Smooth muscle cell (in vitro differentiated cells): ENCODE data around the gene DMBT1. TPM values are rescaled to one million over a fixed set of nuclear protein-coding genes. Genes with fewer than 3 reads are reported as not detected.

Experiments
- DNase-seq: peaks from one replicate; lab custom pipeline; 2025; ENCODE audit not compliant: unreplicated experiment; lab: John Stamatoyannopoulos, UW
- H2AFZ ChIP-seq: fragments of 200-600 bp; sonication (generic); 2 replicates; pipeline ENCODE4 v1.6.0; 2016; ENCODE audit warnings: antibody characterized with exemption, low read depth, mild to moderate bottlenecking
- H3F3A ChIP-seq: fragments of 200-600 bp; sonication (generic); 2 replicates; pipeline ENCODE4 v1.6.0; 2017; ENCODE audit warnings: antibody characterized with exemption, low read depth
- H3K27ac ChIP-seq: fragments of 200-600 bp; sonication (generic); 2 replicates; pipeline ENCODE4 v1.5.1; 2016; ENCODE audit warnings: low read depth, mild to moderate bottlenecking
- H3K27me3 ChIP-seq: fragments of 200-600 bp; sonication (generic); 2 replicates; pipeline ENCODE4 v1.6.1; 2016; ENCODE audit warnings: low read depth, mild to moderate bottlenecking
- H3K36me3 ChIP-seq: fragments of 200-600 bp; sonication (generic); 2 replicates; pipeline ENCODE4 v1.5.1; 2016; ENCODE audit warnings: low read depth
- H3K4me1 ChIP-seq: fragments of 200-600 bp; sonication (generic); 2 replicates; pipeline ENCODE4 v1.5.1; 2016; ENCODE audit warnings: low read depth
- H3K4me2 ChIP-seq: fragments of 200-600 bp; sonication (generic); 2 replicates; pipeline ENCODE4 v1.6.0; 2016; ENCODE audit warnings: mild to moderate bottlenecking
- H3K4me3 ChIP-seq: fragments of 200-600 bp; sonication (generic); 2 replicates; pipeline ENCODE4 v1.5.1; 2016; ENCODE audit warnings: mild to moderate bottlenecking
- H3K79me2 ChIP-seq: fragments of 200-600 bp; sonication (generic); 2 replicates; pipeline ENCODE4 v1.6.0; 2016; ENCODE audit warnings: low read depth, mild to moderate bottlenecking
- H3K9ac ChIP-seq: fragments of 200-600 bp; sonication (generic); 2 replicates; pipeline ENCODE4 v1.6.0; 2016; ENCODE audit warnings: low read depth
- H3K9me3 ChIP-seq: fragments of 200-600 bp; sonication (generic); replicated peaks from 2 replicates; pipeline ENCODE4 v1.5.1; 2016; ENCODE audit warnings: low read depth
- H4K20me1 ChIP-seq: fragments of 200-600 bp; sonication (generic); 2 replicates; pipeline ENCODE4 v1.6.0; 2016; ENCODE audit warnings: low read depth
- WGBS: methylation state at CpG from one replicate; pipeline ENCODE4 v1.1.7; 2016; ENCODE audit warnings: low lambda C conversion rate; 5-methylcytosine and 5-hydroxymethylcytosine counted together
- polyA plus RNA-seq: library from polyadenylated mRNA; unstranded; fragments of >200 nt; fragmentation: Nextera tagmentation; extraction: Ambion mirVana; gene quantifications from 2 replicates; pipeline ENCODE4 v1.2.1, GENCODE V29; 2016
- total RNA-seq: library from RNA; depleted of rRNA; stranded (reverse); fragments of >200 nt; gene quantifications from 2 replicates; pipeline ENCODE4 v1.2.3, GENCODE V29; 2014
- TF ChIP-seq, protein P1 (sequence below): fragments of 200-600 bp; sonication (generic); IDR thresholded peaks from 2 replicates; pipeline ENCODE4 v1.5.1; 2017; ENCODE audit warnings: borderline replicate concordance, mild to moderate bottlenecking, antibody characterized with exemption; ENCODE audit not compliant: insufficient read depth, poor library complexity, severe bottlenecking

Gene DMBT1
- total and polyA plus RNA-seq, 2 experiments from 2014 or later, result not detected

DNA sequence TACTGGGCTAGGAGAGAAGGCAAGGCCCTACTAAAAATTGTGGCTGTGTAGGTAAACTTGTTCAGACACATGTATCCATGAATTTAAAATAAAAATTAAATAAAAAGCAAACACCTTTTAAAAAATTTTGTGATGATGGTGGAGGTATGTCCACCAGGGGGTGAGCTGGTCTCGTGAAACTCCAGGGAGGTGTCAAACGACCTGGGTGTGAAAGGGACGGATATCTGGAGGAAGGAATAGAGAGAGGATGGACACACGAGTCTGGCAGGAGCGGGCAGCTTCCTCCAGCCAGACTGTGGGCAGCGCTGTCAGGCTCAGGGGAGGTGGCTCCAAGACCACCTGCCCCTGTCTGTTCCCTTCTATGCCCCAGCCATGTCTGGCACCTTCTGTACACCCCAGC is 34.8 kb upstream of the DMBT1 start:
- TF ChIP-seq, protein P1, sequence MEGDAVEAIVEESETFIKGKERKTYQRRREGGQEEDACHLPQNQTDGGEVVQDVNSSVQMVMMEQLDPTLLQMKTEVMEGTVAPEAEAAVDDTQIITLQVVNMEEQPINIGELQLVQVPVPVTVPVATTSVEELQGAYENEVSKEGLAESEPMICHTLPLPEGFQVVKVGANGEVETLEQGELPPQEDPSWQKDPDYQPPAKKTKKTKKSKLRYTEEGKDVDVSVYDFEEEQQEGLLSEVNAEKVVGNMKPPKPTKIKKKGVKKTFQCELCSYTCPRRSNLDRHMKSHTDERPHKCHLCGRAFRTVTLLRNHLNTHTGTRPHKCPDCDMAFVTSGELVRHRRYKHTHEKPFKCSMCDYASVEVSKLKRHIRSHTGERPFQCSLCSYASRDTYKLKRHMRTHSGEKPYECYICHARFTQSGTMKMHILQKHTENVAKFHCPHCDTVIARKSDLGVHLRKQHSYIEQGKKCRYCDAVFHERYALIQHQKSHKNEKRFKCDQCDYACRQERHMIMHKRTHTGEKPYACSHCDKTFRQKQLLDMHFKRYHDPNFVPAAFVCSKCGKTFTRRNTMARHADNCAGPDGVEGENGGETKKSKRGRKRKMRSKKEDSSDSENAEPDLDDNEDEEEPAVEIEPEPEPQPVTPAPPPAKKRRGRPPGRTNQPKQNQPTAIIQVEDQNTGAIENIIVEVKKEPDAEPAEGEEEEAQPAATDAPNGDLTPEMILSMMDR, result no peak
- Histone ChIP-seq H4K20me1 (no peaks in the 10 kb centered on the region), H3K4me2 (no peak overlapping the region), H3F3A (no peaks in the 10 kb centered on the region), H3K27ac (no peak overlapping the region), H3K79me2 (no peaks in the 10 kb centered on the region), H3K4me3 (no peak overlapping the region), H3K36me3 (no peaks in the 10 kb centered on the region), H3K9ac (no peak overlapping the region), H3K9me3 (no peaks in the 10 kb centered on the region), H3K4me1 (no peaks in the 10 kb centered on the region), H3K27me3 (no peaks in the 10 kb centered on the region), H2AFZ (no peak overlapping the region)
- DNase-seq, result no peak
- WGBS, result 60% methylated on average over 6 of the region's 6 CpGs

DNA sequence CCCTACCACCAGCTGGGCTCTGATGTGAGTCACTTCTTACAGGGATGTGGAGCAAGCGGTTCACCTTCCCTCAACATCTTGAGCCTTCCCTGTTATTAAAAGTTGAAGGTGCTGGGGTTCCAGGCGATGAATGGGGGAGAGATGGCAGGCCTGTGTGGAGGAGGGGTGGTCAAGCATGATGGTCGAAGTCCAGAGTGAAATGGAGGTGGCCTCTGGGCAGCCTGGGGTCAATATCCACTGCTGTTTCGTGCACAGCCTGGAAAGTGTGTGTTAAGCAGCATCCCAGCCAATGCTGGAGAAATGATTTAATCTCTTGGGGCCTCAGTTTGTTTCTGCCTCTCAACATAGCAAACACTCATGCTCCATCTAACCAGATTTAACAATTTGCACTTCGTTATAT is 33.7 kb upstream of the DMBT1 start:
- Histone ChIP-seq H4K20me1 (no peaks in the 10 kb centered on the region), H3K36me3 (no peaks in the 10 kb centered on the region), H3K9ac (no peak overlapping the region), H3K4me1 (no peaks in the 10 kb centered on the region), H3K79me2 (no peaks in the 10 kb centered on the region), H3K4me2 (no peak overlapping the region), H3F3A (no peaks in the 10 kb centered on the region), H3K27ac (no peak overlapping the region), H3K4me3 (no peak overlapping the region), H2AFZ (no peak overlapping the region), H3K27me3 (no peaks in the 10 kb centered on the region), H3K9me3 (no peaks in the 10 kb centered on the region)
- TF ChIP-seq, protein P1, result no peak
- DNase-seq, result no peak
- WGBS, result 86% methylated on average over 5 of the region's 5 CpGs

DNA sequence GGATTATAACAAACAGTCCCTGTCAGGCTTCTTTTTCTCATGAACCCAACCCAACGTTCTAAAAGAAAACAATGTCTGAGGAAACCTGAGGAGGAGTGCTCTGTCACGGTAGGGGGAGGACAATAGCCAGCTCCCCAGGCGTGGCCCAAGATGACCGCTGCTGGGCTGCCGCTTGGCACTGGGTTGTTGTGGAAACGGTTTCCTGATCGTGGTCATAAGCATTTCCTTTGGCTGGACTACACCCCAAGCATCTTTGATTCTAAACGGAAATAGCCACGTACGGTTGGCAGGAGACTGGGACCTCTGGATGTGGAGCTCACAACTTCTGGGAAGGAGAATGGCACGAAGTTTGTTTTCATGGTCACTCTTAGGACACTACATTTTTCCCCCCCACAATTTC is 30.4 kb upstream of the DMBT1 start:
- Histone ChIP-seq H3K79me2 (no peaks in the 10 kb centered on the region), H3K4me1 (no peaks in the 10 kb centered on the region), H3K4me2 (no peak overlapping the region), H3K9ac (no peak overlapping the region), H3K27me3 (no peaks in the 10 kb centered on the region), H4K20me1 (no peaks in the 10 kb centered on the region), H3F3A (no peaks in the 10 kb centered on the region), H3K27ac (no peak overlapping the region), H2AFZ (no peak overlapping the region), H3K9me3 (no peaks in the 10 kb centered on the region), H3K36me3 (no peaks in the 10 kb centered on the region), H3K4me3 (no peak overlapping the region)
- 94% methylated on average over 11 of the region's 11 CpGs for WGBS
- TF ChIP-seq, protein P1, result no peak
- DNase-seq, result no peak

DNA sequence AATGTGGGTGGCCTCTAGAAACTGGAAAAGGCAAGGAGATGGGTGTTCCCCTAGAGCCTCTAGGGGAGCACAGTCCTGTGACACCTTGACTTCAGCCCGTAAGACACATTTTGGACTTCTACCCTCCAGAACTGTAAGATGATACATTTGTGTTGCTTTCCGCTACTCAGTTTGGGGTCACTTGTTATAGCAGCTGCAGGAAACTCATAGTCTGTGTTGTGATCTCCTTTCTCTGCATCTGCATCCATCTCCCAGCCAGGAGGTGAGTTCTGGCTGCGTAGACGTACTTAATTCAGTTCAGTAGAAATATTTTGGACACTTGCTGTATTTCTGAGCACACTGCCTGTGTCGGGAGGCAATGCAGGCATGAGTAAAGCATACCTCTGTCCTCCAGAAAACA is 29.3 kb upstream of the DMBT1 start:
- no peaks in the 10 kb centered on the region for H3F3A ChIP-seq
- H3K27me3 ChIP-seq, result no peaks in the 10 kb centered on the region
- H3K4me1 ChIP-seq, result no peaks in the 10 kb centered on the region
- no peak for DNase-seq
- no peak overlapping the region for H3K4me3 ChIP-seq
- no peak overlapping the region for H2AFZ ChIP-seq
- H3K9me3 ChIP-seq, result no peaks in the 10 kb centered on the region
- H3K9ac ChIP-seq, result no peak overlapping the region
- no peaks in the 10 kb centered on the region for H4K20me1 ChIP-seq
- TF ChIP-seq, protein P1, result no peak
- no peak overlapping the region for H3K4me2 ChIP-seq
- WGBS, result 91% methylated on average over 5 of the region's 5 CpGs
- H3K27ac ChIP-seq, result no peak overlapping the region
- no peaks in the 10 kb centered on the region for H3K79me2 ChIP-seq
- H3K36me3 ChIP-seq, result no peaks in the 10 kb centered on the region
